Hypothalamus (tissue), 51 donors: ENCODE results near the gene SH3GLB2.

ENCODE experiments used
- DNase-seq, 51 donors: peaks; one replicate each; lab custom pipeline; 2025; lab: John Stamatoyannopoulos, UW

Gene SH3GLB2

DNA sequence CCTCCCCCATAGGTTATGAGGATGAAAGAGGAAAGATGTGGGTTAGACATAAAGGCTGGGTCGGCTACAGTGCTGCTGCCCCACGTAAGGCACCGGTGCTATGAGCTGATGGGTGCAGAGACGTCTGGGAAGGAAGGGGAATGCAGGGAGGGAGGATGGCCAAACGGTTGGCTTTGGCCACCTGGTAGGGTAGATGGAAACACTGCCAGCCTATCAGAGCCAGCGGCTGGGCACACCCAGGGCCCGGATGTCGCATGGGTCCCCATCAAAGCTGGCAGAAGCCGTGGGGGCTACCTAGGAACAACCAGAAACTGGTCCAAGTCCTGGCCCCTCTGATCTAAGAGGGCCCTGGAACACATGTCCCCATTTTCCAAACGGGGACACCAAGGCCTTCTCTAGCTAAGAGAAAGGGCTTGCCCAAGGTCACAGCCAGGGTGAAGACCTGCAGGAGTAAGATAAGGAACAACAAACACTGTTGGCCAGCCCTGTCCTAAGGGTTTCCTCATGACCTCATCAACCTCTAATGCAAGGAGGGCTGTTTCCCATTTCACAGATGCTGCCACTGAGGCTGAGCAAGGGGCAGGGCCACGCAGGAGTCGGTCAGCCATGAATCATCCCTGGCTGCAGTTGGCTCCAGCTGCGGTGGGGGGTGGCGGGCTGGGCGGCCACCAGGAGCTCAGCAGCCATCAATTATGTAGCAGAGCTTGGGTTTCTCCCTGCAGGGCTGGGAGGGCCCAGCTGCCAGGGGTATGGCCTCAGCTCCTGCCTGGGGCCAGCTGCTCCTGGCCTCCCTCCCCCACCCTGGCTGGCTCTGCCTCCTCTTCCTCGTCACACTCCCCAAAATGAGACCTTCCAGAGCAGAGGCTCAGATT, 4.9 kb downstream of the SH3GLB2 start:
- peak in 21 of 51 donors; percentile 10 to 62 (median 29) for DNase-seq

DNA sequence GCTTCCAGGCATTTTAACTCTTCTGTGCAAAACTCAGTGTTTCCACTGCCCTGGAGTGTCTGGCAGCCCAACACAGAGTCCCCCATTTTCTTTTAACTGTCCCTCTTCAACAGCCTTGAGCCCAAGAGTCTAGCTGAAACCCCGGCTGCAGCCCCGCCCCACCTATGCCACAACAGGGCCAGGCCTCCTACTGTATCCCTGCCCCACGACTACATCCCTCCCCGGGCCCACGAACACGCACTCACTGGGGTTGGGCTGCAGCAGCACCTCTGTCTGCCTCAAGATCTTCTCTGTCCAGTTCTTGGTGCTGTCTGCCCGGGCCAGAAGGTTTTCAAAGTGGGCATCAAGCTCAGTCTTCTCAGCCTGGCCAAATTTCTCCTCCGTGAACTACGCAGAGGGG, 6.1 kb downstream of the SH3GLB2 start:
- DNase-seq: no peak

DNA sequence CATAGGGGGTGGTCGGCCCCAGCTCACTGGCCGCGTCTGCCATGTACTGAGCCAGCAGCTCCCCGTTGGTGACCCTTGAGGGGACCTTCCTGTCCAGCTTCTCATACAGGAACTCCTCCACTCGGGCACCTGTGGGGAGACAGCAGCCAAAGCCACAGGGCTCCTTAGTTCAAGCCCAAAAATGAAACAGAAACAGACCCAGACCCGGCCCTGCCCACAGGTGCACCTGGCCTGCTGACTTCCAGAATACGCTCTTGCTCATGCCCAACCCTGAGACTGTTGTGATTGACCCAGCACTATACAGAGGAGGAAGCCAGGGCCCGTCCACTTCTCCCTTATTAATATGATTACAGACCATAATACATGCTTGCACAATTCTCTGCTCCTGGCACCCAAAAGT, 7.0 kb downstream of the SH3GLB2 start:
- DNase-seq: no peak

DNA sequence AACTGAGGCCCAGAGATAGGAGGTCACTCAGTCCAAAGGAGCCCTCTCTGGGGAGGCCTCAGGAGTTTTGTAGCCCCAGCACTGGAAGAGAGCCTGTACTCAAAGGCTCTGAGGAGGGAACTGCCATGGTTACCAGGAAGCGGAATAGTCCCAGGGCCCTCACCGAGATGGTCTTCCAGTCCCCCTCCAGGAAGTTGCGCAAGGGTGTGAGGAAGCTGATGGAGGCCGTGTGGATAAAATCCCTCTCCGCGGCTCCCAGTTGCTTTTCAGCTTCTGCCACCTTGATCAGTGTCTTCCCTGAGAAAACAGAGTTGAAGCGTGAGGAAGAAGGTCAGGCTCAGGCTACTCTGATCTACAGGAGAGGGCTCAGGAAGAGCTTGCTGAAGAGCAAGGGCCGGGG, 13.5 kb downstream of the SH3GLB2 start:
- no peak for DNase-seq

DNA sequence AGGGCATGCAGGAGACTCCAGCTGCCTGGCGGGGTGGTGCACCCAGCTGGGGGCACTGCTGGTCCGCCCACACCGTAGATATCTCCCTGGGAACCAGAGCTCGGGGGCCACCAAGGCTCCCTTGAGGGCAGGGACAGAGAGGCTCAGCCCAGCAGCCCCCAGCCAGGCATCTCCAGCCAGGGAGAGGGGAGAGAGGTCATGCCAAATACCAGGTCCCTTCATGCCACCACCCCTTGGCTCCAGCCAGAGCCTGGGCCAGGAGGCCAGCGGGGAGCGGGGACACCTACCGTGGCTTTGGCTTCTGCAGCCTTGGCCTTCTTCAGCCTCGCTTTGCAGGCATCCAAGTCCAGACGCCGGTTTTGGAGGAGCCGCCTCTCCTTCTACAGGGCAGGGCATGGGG, 14.0 kb downstream of the SH3GLB2 start:
- no peak for DNase-seq

DNA sequence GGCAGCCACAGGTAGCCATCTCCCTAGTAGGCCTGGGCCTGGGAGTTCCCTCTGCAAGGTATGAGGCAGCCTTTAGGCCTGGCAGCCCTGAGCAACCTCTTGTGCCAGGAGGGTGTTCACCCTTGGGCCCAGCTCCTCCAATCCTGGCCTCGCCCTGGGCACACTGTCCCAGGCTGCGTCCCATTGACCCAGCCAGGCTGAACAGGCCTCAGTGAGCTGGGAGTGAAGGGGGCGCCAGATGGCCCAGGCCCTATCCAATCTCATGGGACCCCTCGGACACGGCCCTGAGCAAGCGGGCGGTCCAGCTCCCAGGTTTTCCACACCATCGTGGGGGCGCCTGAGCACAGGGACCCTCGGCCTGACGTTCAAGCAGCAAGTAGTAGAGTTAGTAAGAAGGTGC, 14.5 kb downstream of the SH3GLB2 start:
- DNase-seq: no peak

DNA sequence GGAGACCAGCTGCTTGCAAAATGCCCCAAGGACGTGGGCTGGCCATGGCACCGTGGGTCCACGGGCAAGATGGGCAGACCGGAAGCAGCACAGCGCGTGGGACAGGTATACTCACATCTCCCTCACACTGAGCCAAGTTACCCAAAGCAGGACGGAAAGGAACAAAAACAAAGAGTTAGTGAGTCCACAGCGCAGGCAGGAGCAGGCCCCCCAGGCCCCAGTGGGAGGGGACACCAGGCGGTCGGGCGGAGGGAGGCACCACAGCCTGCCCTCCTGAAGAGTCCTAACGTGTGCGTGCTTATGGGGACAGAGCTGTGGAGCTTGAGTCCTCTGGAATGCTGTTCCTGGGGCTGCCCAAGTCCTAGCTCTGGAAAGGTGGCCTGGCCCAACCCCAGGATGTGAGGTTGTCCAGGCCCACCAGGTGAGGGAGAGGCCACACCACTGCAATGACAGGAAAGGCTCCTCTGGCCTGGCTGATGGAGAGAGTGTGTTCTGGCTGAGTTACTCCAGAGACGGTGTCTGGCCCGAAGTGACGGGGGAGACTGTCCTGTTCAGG, 15.2 kb downstream of the SH3GLB2 start:
- DNase-seq: no peak

DNA sequence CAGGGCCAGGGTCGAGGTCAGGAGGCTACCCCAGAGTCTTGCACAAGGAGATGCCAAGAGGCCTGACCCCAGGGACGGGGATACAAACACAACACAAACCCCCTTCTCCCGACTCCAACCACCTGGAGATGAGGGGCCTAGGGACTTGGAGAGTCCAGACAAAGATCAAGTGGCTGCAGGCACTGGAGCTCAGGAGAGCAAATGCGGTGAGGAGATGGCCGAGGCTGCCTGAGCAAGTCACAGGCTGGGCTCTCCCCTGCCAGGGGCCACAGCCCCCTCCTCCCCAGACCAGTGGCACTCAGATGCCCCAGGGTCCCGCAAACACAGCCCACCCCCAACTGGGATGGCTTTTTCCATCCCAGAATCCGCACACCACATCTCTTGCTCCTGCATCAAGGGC, 15.8 kb downstream of the SH3GLB2 start:
- DNase-seq: no peak

DNA sequence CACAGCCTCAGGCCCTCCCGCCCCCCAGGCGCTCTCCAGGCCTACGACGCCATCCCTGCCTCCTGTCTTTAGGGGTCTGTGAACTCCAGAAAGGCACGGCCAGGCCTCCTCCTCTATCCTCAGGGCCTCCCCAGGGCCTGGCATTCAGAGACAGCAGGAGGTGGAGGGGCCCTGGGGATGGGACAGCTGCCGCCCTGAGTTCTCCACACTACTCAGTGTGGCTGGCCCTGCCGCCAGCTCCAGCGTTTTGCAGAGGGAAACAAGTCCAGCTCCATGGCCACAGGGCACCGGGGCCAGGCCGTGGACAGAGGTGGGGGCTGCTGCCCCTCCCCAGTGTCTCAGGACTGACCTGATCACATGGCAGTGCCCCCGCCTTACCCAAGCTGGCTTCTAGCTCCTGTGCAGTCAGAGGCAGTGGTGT, 16.4 kb downstream of the SH3GLB2 start:
- no peak for DNase-seq

DNA sequence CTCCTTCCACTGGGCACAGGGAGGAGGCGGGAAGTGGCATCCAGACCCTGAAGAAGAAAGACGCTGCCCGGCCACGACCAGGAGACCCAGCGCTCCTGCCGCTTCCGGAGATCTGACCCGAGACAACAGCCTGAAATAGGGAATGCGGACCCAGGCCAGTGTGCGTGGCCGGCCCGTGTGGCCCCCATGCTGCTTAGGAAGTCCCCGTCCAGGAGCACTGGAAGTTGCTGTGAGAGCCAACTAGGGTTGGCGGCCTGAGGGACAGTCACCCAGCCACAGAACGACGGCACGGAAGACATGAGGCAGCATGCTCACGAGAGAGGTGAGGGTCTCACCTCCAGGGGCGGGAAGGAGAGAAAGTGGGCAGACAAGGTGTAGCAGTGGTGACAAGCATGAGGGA, 17.0 kb downstream of the SH3GLB2 start:
- no peak for DNase-seq

DNA sequence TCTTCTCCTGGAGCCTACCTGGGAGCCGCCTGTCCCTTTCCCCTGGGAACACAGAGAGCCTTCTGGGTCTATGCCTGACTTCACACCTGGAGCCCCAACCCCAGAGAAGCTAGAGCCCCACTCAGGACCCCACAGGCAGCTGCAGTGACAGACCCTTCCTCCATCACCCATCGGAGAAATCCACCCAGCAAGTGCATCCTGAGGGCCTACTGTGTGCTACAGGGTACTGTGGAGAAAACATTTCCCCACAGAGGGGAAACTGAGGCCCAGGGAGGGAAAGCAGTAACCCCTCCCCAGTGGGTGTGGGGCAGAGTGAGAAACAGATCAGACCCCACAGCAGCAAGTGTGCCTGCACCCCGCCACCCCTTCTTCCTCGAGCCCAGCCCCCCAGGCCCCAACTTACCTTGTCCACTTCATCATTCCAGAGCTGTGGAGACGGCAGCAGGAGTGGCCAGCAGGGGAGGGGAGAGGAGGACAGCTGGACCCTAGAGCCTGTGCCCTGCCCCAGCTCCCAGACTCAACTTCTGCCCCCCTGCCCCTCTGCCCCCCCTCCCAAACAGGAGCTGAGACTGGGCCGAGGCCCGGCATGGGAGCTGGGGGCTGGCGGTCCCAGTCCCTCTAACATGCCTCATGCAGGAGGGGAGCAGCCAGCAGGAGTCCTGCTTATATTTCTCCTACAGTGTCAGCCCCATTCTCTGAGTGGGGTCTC, 17.7 kb downstream of the SH3GLB2 start:
- DNase-seq: no peak

DNA sequence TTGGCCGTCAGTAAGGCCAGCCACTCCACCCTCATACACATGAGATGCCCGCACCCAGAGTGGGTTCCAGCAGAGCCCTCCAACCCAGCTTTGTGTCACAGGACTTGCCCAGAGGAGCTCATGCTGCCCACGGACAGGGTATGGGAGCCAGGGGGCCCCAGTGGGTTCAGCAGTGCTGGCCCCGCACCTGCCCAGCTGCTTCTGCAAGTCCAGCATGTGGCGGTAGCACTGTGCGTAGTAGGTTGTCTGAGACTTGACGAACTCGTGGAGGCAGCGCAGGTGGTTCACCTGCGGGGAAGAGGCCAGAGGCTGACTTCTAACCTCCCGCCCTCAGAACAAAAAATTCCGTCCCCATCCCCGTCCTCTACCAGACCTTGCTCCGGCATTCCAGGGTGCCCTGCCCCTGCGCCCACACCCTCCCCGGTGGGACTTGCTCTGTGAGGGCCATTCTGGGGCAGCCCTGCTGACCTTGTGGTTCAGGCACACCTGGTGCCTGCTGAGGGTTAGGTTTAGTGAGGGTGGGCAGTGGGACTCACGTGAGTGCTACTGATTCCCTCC, 18.5 kb downstream of the SH3GLB2 start:
- DNase-seq: no peak

DNA sequence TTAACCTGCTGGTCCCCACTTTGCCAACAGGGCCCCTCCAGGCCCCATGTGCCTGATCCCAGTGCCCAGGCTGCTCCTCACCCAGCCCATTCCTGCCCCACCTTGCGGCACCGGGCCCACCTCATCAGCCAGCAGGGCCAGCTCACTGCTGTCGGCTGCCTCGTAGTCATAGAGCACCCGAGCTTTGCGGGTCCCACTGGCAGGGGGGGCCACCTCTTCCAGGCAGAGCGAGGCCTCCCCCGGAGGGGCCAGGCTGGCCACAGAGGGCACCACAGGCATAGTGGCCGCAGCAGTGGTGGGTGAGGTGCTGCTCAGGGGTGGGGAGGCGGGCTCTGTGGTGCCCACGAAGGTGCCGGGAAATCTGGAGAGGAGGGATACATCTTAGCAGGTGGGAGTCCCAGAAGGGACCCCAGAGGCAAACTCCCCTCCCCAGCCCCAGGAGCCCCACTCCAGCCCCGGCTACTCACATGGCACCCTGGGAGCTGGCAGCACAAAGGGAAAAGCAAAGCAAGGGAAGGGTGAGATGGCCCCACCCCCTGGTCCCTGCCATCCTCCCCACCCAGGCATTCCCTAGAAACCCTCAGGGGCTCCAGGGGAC, 19.0 kb downstream of the SH3GLB2 start:
- DNase-seq: no peak

DNA sequence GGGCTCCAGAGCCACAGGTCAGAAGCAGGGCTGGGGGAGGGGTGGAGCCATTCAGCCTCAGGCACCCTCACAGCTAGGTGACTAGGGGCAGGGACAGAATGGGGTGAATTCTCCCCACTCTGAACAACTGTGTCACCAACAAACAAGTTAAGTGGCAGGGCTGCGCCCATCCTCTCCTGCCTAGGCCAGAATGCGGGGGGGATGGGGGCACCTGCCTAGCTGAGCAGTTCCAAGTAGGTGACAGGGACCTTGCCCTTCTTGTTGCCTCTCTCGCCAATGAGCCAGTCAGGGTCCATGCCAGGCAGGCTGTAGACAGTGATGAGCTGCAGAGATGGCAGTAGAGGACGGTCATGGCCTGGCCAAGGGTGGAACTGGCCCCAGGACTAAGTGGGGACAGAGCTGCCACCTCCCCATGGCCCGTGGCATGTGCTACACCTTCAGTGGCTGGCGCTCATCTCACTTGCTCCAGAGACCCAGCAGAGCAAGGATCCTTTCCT, 19.6 kb downstream of the SH3GLB2 start:
- no peak for DNase-seq

DNA sequence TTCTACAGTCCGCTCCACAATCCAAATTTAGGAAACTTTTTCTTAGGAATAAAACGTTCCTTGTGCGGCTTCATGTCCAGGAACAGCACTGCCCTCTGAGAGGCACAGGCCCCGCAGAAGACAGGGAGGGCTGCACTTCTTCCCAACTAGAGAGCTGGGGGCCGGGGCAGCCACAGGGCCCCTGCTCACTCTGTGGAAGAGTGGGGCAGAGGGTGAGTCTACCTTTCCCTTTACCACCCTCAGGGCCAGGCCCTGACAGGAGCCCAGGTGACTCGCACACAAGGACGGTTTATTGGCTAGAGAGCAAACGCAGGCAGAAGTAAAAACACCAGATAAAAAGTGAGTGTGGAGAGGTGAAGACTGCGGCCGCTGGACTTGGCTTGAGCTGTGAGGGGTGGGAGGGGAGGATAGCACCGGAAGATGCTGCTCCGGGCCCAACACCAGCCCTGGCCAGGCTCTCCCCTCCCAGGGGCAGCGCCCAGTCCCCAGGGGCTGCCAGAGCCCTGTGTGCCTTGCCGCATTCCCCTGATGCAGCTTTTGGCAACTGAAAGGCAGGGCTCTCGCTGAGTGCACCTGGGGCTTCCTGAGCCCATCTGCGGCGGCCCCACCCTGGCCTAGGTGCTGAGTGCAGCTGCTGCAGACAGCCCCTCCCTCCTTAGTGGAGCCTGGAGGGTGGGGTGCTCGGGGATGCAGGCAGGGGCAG, 20.2 kb downstream of the SH3GLB2 start:
- DNase-seq: no peak

DNA sequence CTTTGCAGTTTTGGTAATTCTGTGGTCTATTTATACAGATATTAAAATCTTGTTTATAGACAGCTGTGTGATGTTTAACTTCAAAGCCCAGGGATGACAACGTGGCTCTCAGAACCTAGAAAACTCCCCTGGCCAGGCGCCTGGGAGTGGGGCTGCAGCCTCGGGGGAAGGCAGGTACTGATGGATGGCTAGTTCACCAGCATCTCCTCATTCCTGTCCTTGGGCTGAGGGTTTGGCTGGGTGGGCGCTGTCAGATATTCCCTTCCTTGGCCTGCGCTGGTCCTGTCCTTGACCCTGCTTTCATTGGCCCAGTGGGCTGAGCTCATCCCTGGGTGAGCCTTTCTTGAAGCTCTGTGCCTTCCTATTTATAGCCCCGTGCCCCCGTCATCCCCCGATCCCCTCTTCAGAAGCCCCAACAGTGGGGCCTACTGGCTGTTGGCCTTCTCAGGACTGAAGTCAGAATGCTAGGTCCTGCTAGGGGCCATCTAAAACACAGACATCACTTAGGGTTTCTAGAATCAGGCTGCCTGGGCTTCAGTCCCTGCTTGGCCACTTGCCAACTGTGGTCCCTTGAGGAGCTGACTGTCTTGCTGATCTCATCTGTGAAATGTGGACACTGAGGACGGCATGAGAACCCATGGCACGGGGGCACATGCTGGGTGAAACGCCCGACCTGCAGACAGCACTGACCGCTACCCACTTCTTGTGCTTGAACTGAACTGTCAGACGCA, 20.9 kb downstream of the SH3GLB2 start:
- peak in 4 of 51 donors; percentile 7 to 16 (median 12) for DNase-seq

DNA sequence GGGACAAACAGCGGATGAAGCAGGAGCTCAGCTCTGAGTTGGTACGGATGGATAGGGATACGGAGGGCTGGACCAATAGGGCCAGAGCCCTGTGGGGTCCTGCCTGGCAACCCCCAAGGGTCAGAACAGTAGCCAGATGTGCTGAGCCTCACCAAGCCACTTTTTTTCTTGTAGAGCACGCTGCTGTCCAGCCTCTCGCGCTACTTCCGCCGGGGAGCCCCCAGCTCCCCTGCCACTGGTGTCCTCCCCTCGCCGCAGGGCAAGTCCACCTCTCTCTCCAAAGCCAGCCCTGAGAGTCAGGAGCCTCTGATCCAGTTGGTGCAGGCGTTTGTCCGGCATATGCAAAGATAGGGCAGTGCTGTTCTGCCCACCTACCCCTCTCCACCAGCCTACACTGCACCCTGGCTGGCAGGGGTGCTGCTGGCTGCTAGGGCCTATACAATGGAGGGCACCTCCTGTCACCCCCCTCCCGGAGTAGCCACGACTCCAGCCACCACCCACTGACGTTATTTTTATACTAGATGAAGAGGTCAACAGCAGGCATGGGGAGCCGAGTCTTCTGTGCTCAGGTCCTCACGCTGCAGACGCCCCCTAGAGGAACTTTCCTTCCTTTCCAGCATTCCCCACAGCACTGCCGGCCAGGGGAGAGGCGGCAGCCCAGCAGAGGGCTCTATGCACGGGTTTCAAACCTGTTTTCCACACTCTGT, 21.6 kb downstream of the SH3GLB2 start:
- DNase-seq: peak in 42 of 51 donors; percentile 10 to 79 (median 55)

DNA sequence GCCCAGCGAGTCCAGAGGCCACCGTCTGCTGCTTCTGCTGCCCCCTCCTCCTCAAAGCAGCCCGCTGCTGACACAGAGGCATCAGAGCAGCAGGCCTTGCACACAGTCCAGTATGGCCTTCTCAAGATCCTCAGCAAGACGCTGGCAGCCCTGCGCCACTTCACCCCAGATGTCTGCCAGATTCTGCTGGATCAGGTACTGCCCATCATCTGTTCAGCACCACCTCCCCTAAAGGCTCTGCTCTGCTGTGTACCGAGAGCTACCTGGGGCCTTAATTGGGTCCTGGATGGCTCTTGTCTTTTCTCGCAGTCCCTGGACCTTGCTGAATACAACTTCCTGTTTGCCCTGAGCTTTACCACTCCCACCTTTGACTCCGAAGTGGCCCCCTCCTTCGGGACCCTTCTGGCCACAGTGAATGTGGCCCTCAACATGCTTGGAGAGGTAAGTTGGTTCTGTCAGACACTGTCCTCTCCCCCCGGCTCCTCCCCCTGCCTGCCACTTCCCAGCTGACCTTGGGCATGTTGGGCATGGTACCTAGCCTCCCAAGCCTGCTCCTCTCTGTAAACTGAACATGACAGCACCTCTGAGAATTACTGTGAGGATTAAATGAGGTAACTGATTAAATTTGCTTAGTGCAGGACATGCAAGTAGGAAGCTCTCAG, 22.7 kb downstream of the SH3GLB2 start:
- DNase-seq: no peak
